K562 (cell line): Measurements from ENCODE around the gene OXSR1. TPM values are rescaled to one million over a fixed set of nuclear protein-coding genes. Genes with fewer than 3 reads are reported as not detected.

Experiments used
- ATAC-seq: fragments of 200-7000 bp; cut with Tn5 transposase; 3 replicates; pipeline ENCODE4 v1.9.1; 2020; ENCODE audit warnings: moderate library complexity
- BruUV-seq: library from RNA; stranded (reverse); fragments of 400-500 nt; replicated peaks from 2 replicates; lab custom pipeline; 2021; lab: Mats Ljungman, UMichigan
- CTCF ChIA-PET: fragments of 300-600 bp; formaldehyde crosslinking; extraction: SDS; loops from one replicate; lab custom pipeline; 2021; ENCODE audit warnings: low intra/inter-chr PET ratio; lab: Yijun Ruan, JAX
- POLR2A ChIA-PET: fragments of 300-600, 350-650 bp; sonication (Branson Sonifier 250); formaldehyde crosslinking; extraction: SDS; loops from one replicate; lab custom pipeline; 2021; ENCODE audit warnings: antibody characterized with exemption, inconsistent platforms; lab: Yijun Ruan, JAX
- DNase-seq, 4 experiments: peaks; one replicate each; pipeline versions ENCODE4 v3.0.0 to v3.0.0-alpha.2; 2011 to 2018; ENCODE audit warnings: low spot score in 3 of 4, mixed read lengths in 3 of 4; ENCODE audit errors: extremely low read depth in 1 of 4
- FAIRE-seq: peaks from 2 replicates; lab custom pipeline; 2011; peaks lifted over from hg19 to GRCh38; lab: Jason Lieb, UNC
- H2AFZ ChIP-seq: 2 replicates; pipeline ENCODE4 v1.6.0; 2011; ENCODE audit warnings: low read depth, low read length, control low read depth, inconsistent platforms
- H3K27ac ChIP-seq: fragments of 200-600 bp; 3 replicates; pipeline ENCODE4 v1.8.0; 2011; ENCODE audit warnings: low read depth, mild to moderate bottlenecking, control low read depth, inconsistent platforms, low read length, moderate library complexity, mixed read lengths; ENCODE audit errors: extremely low read depth
- H3K27me3 ChIP-seq, 2 experiments: fragments of 300-600 bp in 1 of 2; 2 replicates in 1 of 2; 3 replicates in 1 of 2; pipeline versions ENCODE4 v1.6.0 to v1.8.0; 2011; ENCODE audit warnings: inconsistent platforms in 2 of 2, low read length in 2 of 2, mild to moderate bottlenecking in 1 of 2, mixed read lengths in 1 of 2, moderate library complexity in 1 of 2; ENCODE audit not compliant: control insufficient read depth in 2 of 2, insufficient read depth in 2 of 2
- H3K36me3 ChIP-seq: fragments of 300-600 bp; 3 replicates; pipeline ENCODE4 v1.8.0; 2011; ENCODE audit warnings: mild to moderate bottlenecking, low read length, inconsistent platforms; ENCODE audit not compliant: control insufficient read depth, insufficient read depth
- H3K4me1 ChIP-seq, 2 experiments: fragments of 200-600 bp in 1 of 2; replicated peaks in 1 of 2; 2 replicates in 1 of 2; 3 replicates in 1 of 2; pipeline versions ENCODE4 v1.5.1 to v1.8.0; 2011; ENCODE audit warnings: inconsistent platforms in 2 of 2, low read length in 2 of 2, mild to moderate bottlenecking in 1 of 2, mixed read lengths in 1 of 2, moderate library complexity in 1 of 2; ENCODE audit not compliant: control insufficient read depth in 2 of 2, insufficient read depth in 2 of 2
- H3K4me2 ChIP-seq: 2 replicates; pipeline ENCODE4 v1.6.1; 2011; ENCODE audit warnings: low read length, control low read depth, inconsistent platforms, mixed read lengths; ENCODE audit not compliant: insufficient read depth
- H3K4me3 ChIP-seq: fragments of 200-600 bp; sonication (generic), shearing (Covaris generic); 2 replicates; pipeline ENCODE4 v1.5.1; 2016; ENCODE audit warnings: control low read depth, inconsistent platforms
- H3K79me2 ChIP-seq: fragments of 200-600 bp; 3 replicates; pipeline ENCODE4 v1.8.0; 2011; ENCODE audit warnings: low read length, inconsistent platforms; ENCODE audit not compliant: control insufficient read depth, insufficient read depth
- H3K9ac ChIP-seq, 2 experiments: 2 replicates each; pipeline versions ENCODE4 v1.6.0 to v1.6.1; 2011; ENCODE audit warnings: low read depth in 2 of 2, low read length in 2 of 2, control low read depth in 1 of 2, inconsistent platforms in 1 of 2, mild to moderate bottlenecking in 1 of 2, mixed read lengths in 1 of 2; ENCODE audit not compliant: insufficient read depth in 1 of 2
- H3K9me1 ChIP-seq: one replicate; pipeline ENCODE4 v1.6.0; 2011; ENCODE audit warnings: inconsistent platforms, mild to moderate bottlenecking, low read length, moderate library complexity; ENCODE audit not compliant: control insufficient read depth, insufficient read depth
- H3K9me3 ChIP-seq: replicated peaks from 2 replicates; pipeline ENCODE4 v1.5.1; 2011; ENCODE audit warnings: low read depth, low read length, inconsistent platforms; ENCODE audit not compliant: control insufficient read depth, insufficient read depth
- H4K20me1 ChIP-seq: replicated peaks from 2 replicates; pipeline ENCODE4 v1.6.1; 2011; ENCODE audit warnings: low read length, inconsistent platforms, mixed read lengths; ENCODE audit not compliant: control insufficient read depth, insufficient read depth
- DDX20 ChIP-seq: fragments of 450-650 bp; IDR thresholded peaks from 2 replicates; pipeline ENCODE4 v1.6.1; 2016; ENCODE audit warnings: missing genetic modification characterization, low read depth, mild to moderate bottlenecking, missing compliant biosample characterization, moderate library complexity
- ELF2 ChIP-seq: fragments of 250-450 bp; sonication (Bioruptor Pico); IDR thresholded peaks from 2 replicates; pipeline ENCODE4 v1.5.0; 2021; ENCODE audit warnings: mild to moderate bottlenecking
- ESRRA ChIP-seq: fragments of 450-650 bp; IDR thresholded peaks from 2 replicates; pipeline ENCODE4 v1.6.1; 2014; ENCODE audit warnings: low read depth, mild to moderate bottlenecking, moderate library complexity, borderline replicate concordance
- HIVEP1 ChIP-seq: fragments of 250-450 bp; sonication (Bioruptor Pico); IDR thresholded peaks from 2 replicates; pipeline ENCODE4 v1.4.0; 2020; ENCODE audit warnings: mild to moderate bottlenecking
- KLF13 ChIP-seq: fragments of 450-650 bp; IDR thresholded peaks from 2 replicates; pipeline ENCODE4 v1.6.1; 2016; ENCODE audit warnings: missing genetic modification characterization, low read depth, mild to moderate bottlenecking, missing compliant biosample characterization, moderate library complexity, borderline replicate concordance
- PRDM10 ChIP-seq: fragments of 450-650 bp; IDR thresholded peaks from 2 replicates; pipeline ENCODE4 v1.6.1; 2018; ENCODE audit not compliant: partially characterized antibody
- ZC3H4 ChIP-seq: sonication (generic); formaldehyde crosslinking; IDR thresholded peaks from 2 replicates; pipeline ENCODE4 v1.9.0; 2021; ENCODE audit warnings: missing genetic modification reagents, borderline replicate concordance
- ZKSCAN1 ChIP-seq: fragments of 150-350 bp; IDR thresholded peaks from 2 replicates; pipeline ENCODE4 v1.6.1; 2016; ENCODE audit warnings: low read depth, low read length
- WGBS: fragments of 100-300 bp; shearing (Covaris generic); methylation state at CpG from one replicate; pipeline ENCODE4 v1.1.6; 2016; ENCODE audit warnings: low coverage, mixed read lengths; ENCODE audit not compliant: insufficient coverage; ENCODE audit errors: missing lambda C conversion rate; 5-methylcytosine and 5-hydroxymethylcytosine counted together
- in situ Hi-C: fragments of 300-500 bp; cut with MboI; formaldehyde crosslinking; loops from 4 replicates; pipeline ENCODE4 v1.15.0; 2018; ENCODE audit warnings: inconsistent platforms, mixed read lengths
- intact Hi-C: fragments of 100-400 bp; cut with micrococcal nuclease; formaldehyde crosslinking; loops from 2 replicates; pipeline ENCODE4 v1.14.2; 2022
- polyA plus RNA-seq, 8 experiments: library from polyadenylated mRNA; depleted of rRNA in 4 of 8; stranded (reverse) in 5 of 8; unstranded in 3 of 8; fragments of >200 nt; fragmentation: Nextera tagmentation in 2 of 8; fragmentation: Illumina TruSeq in 1 of 8; extraction: Ambion mirVana in 2 of 8; extraction: Trizol in 1 of 8; gene quantifications; 2 replicates each; pipeline versions ENCODE4 v1.2.1 to v1.2.3, GENCODE V29; 2011 to 2014; ENCODE audit warnings: inconsistent platforms in 1 of 8, missing spikeins in 1 of 8
- total RNA-seq, 7 experiments: library from RNA; depleted of rRNA in 6 of 7; stranded (reverse); fragments of >200 nt in 6 of 7; fragmentation: Illumina TruSeq in 2 of 7; extraction: Trizol in 2 of 7; gene quantifications; 2 replicates each; pipeline versions ENCODE4 v1.2.1 to v1.2.3, GENCODE V29; 2011 to 2021; ENCODE audit warnings: low replicate concordance in 1 of 7

Gene OXSR1
- total and polyA plus RNA-seq, 9 of the 15 experiments (the other 6 are each of a cell fraction or from before 2014, with no cell fraction given), result 15.7 to 87.6 (median 48.7) TPM

GRCh38 chr3:38245930-38246329 lies 80.6 kb downstream of the OXSR1 start:
- Histone ChIP-seq H3K79me2 (no peaks in the 10 kb centered on the region), H3K9me3 (no peaks in the 10 kb centered on the region), H3K4me2 (no peak overlapping the region), H3K4me1 (no peaks in the 10 kb centered on the region), H3K27me3 (no peaks in the 10 kb centered on the region), H3K9me1 (no peaks in the 10 kb centered on the region), H3K9ac (no peak overlapping the region), H3K4me3 (no peak overlapping the region), H3K27ac (no peak overlapping the region), H3K36me3 (peaks cover 78% of the 10 kb centered on the region), H2AFZ (no peak overlapping the region), H4K20me1 (no peaks in the 10 kb centered on the region)
- 81% methylated on average over 4 of the region's 4 CpGs for WGBS
- no peak for FAIRE-seq
- in situ Hi-C loops, result no loop called here
- ATAC-seq, result no peak
- intact Hi-C loops, result no loop called here
- CTCF ChIA-PET, result no interaction called here
- no peak for DNase-seq
- TF ChIP-seq ZC3H4, result no peak
- TF ChIP-seq ESRRA, result no peak
- no peak for TF ChIP-seq ELF2 (CRISPR knock-in tag)
- TF ChIP-seq DDX20, result no peak
- TF ChIP-seq ZKSCAN1, result no peak
- no peak for TF ChIP-seq PRDM10
- no peak for TF ChIP-seq HIVEP1 (CRISPR knock-in tag)
- no peak for TF ChIP-seq KLF13 (tag)
- no TSS peak for BruUV-seq
- POLR2A ChIA-PET, result interaction anchor here (1.2 kb wide), 1 partner anchor 13 kb away, joined by 3 read pairs; no protein-coding TSS in a partner anchor
